A673 (cell line): Measurements from ENCODE around the gene ZNF385B. TPM values are rescaled to one million over a fixed set of nuclear protein-coding genes. Genes with fewer than 3 reads are reported as not detected.

ENCODE experiments used
- BruUV-seq: library from RNA; stranded (reverse); fragments of 400-500 nt; replicated peaks from 2 replicates; lab custom pipeline; 2021; lab: Mats Ljungman, UMichigan
- CTCF ChIA-PET: fragments of 300-600 bp; sonication (Branson Sonifier 250); formaldehyde crosslinking; loops from one replicate; lab custom pipeline; 2022; ENCODE audit warnings: antibody characterized with exemption; lab: Charles Lee
- POLR2A ChIA-PET: fragments of 300-600 bp; sonication (Branson Sonifier 250); formaldehyde crosslinking; loops from one replicate; lab custom pipeline; 2022; ENCODE audit warnings: antibody characterized with exemption; ENCODE audit not compliant: low non-redundant PET; lab: Charles Lee
- DNase-seq: peaks from one replicate; pipeline ENCODE4 v3.0.0-alpha.2; 2015; ENCODE audit warnings: low spot score
- H3K27ac ChIP-seq: fragments of 200-600 bp; sonication (generic); 2 replicates; pipeline ENCODE4 v1.5.1; 2016; ENCODE audit warnings: mixed run types, low read depth, mild to moderate bottlenecking, mixed read lengths, antibody characterized with exemption, low read length; ENCODE audit not compliant: poor library complexity, severe bottlenecking
- H3K27me3 ChIP-seq: fragments of 200-600 bp; sonication (generic); replicated peaks from 2 replicates; pipeline ENCODE4 v1.6.1; 2017; ENCODE audit warnings: mixed run types, low read depth, mild to moderate bottlenecking, mixed read lengths, antibody characterized with exemption, low read length; ENCODE audit not compliant: insufficient read depth, poor library complexity
- H3K36me3 ChIP-seq: fragments of 200-600 bp; sonication (generic); 2 replicates; pipeline ENCODE4 v1.6.1; 2016; ENCODE audit warnings: mixed run types, mild to moderate bottlenecking, mixed read lengths, antibody characterized with exemption, low read length; ENCODE audit not compliant: insufficient read depth, poor library complexity, severe bottlenecking
- H3K4me1 ChIP-seq: fragments of 200-600 bp; sonication (generic); 2 replicates; pipeline ENCODE4 v1.6.1; 2017; ENCODE audit warnings: mixed run types, mild to moderate bottlenecking, mixed read lengths, antibody characterized with exemption, low read length; ENCODE audit not compliant: insufficient read depth, poor library complexity, severe bottlenecking
- H3K4me3 ChIP-seq: fragments of 200-600 bp; sonication (generic); 2 replicates; pipeline ENCODE4 v1.5.1; 2016; ENCODE audit warnings: low read depth, mixed run types, mild to moderate bottlenecking, mixed read lengths, low read length; ENCODE audit not compliant: poor library complexity, severe bottlenecking
- H3K9me3 ChIP-seq: fragments of 200-600 bp; sonication (generic); 2 replicates; pipeline ENCODE4 v1.6.1; 2016; ENCODE audit warnings: mixed run types, low read depth, mild to moderate bottlenecking, mixed read lengths, antibody characterized with exemption, low read length; ENCODE audit not compliant: poor library complexity, severe bottlenecking
- CTCF ChIP-seq: fragments of 300-800, 200-600 bp; sonication (generic); conservative IDR thresholded peaks from 2 replicates; pipeline ENCODE4 v1.5.1; 2017; ENCODE audit warnings: low read depth, mild to moderate bottlenecking, antibody characterized with exemption, low read length, moderate library complexity, mixed read lengths
- EZH2 ChIP-seq: fragments of 200-600 bp; sonication (generic); IDR thresholded peaks from 2 replicates; pipeline ENCODE4 v1.6.1; 2017; ENCODE audit warnings: borderline replicate concordance, low read depth, mild to moderate bottlenecking, mixed read lengths, antibody characterized with exemption, low read length; ENCODE audit not compliant: poor library complexity, severe bottlenecking
- intact Hi-C: fragments of 100-400 bp; cut with micrococcal nuclease; formaldehyde crosslinking; loops from one replicate; pipeline ENCODE4 v1.10.0; 2022; ENCODE audit not compliant: unreplicated experiment
- total RNA-seq: library from RNA; stranded (reverse); gene quantifications from 2 replicates; pipeline ENCODE4 v1.2.3, GENCODE V29; 2021

The ZNF385B gene
- total RNA-seq, 1 experiment from 2014 or later: not detected

- no peak overlapping the region for H3K4me3 ChIP-seq
- no peak for DNase-seq
- intact Hi-C loops: loop anchor here (5.0 kb wide), 1 partner anchor 948 kb away; no protein-coding TSS in a partner anchor
- BruUV-seq: no TSS peak
- no peaks in the 10 kb centered on the region for H3K36me3 ChIP-seq
- no peaks in the 10 kb centered on the region for H3K4me1 ChIP-seq
- no peak overlapping the region for H3K27ac ChIP-seq
- ChIA-PET CTCF (no interaction called here), POLR2A (no interaction called here)
- H3K9me3 ChIP-seq: no peaks in the 10 kb centered on the region
- peaks cover 21% of the 10 kb centered on the region for H3K27me3 ChIP-seq
- TF ChIP-seq EZH2 (no peak), CTCF (no peak)
These were observed 115.7 kb downstream of the ZNF385B start for GRCh38 chr2:179745635-179746256.

DNA sequence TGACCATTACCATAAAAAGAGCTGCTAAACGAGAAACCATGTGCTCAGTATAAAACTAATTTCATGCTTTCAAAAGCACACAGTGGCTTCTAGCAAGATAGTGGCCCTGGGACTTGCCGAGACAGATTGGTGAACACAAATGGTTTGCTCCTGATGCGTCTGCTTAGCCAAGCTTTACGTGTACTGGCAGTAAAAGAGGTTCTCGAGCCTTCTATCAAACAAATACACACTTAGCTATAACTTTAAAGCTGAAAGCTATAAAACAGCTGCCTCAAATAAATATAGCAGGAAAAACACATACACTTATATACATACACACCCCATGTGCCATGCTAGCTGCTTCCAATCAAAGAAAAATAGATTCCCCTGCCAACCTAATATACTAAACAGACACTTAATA lies 117.0 kb downstream of the ZNF385B start:
- Histone ChIP-seq H3K27ac (no peak overlapping the region), H3K9me3 (no peaks in the 10 kb centered on the region), H3K27me3 (peaks cover 21% of the 10 kb centered on the region), H3K4me1 (no peaks in the 10 kb centered on the region), H3K36me3 (no peaks in the 10 kb centered on the region), H3K4me3 (no peak overlapping the region)
- intact Hi-C loops: no loop called here
- BruUV-seq: no TSS peak
- POLR2A ChIA-PET: no interaction called here
- TF ChIP-seq EZH2 (no peak), CTCF (no peak)
- no peak for DNase-seq
- CTCF ChIA-PET: no interaction called here

DNA sequence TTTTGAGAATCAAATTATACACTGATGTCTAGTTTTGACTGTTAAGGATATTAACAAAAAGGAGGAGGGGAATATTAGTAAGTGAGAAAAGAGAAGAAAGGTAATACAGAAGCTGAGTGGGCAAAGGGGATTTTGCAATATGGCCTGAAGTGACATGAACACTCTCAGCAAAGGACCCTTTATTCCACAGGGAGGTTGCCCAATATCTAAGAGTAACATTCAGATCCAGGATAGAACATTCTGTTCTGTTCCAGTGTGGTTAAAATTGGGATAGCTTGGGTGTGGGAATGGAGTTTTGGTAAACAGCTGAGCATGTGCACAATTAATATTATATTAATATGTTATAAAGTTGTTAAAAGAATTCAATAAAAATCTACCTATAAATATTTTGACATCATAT lies 120.1 kb downstream of the ZNF385B start:
- H3K36me3 ChIP-seq: no peaks in the 10 kb centered on the region
- ChIA-PET POLR2A (no interaction called here), CTCF (no interaction called here)
- no TSS peak for BruUV-seq
- H3K9me3 ChIP-seq: no peaks in the 10 kb centered on the region
- no peak overlapping the region for H3K4me3 ChIP-seq
- TF ChIP-seq CTCF: no peak
- H3K27me3 ChIP-seq: peaks cover 21% of the 10 kb centered on the region
- intact Hi-C loops: no loop called here
- no peaks in the 10 kb centered on the region for H3K4me1 ChIP-seq
- no peak overlapping the region for H3K27ac ChIP-seq
- no peak for DNase-seq
